ENCODE results near the gene PCED1B. TPM values are rescaled to one million over a fixed set of nuclear protein-coding genes. Genes with fewer than 3 reads are reported as not detected.

PCED1B gene
- total RNA-seq, 1 donor from 2014 or later = 65.4 TPM

- CTCF ChIA-PET = interaction anchor here (0.7 kb wide), 1 partner anchor 8 kb away, joined by 3 read pairs; no protein-coding TSS in a partner anchor
Measured at GRCh38 chr12:47280543-47281300, 201.3 kb downstream of the PCED1B start.

GRCh38 chr12:47281667-47282171 lies 202.3 kb downstream of the PCED1B start:
- Mint-ChIP-seq H3K27me3 (no peaks in the 10 kb centered on the region), H3K27ac (no peak overlapping the region), H3K4me1 (peaks cover 17% of the 10 kb centered on the region), H3K36me3 (ENCODE audit: low read depth) (no peaks in the 10 kb centered on the region), H3K9me3 (no peaks in the 10 kb centered on the region), H3K4me3 (no peak overlapping the region)
- intact Hi-C loops (cut with micrococcal nuclease) = no loop called here
- no peak for TF ChIP-seq CTCF (IDR thresholded peaks at IDR 0.05)
- ATAC-seq (ENCODE audit: low read depth) = no peak
- no peak for DNase-seq
- ChIA-PET POLR2A (no interaction called here), CTCF (interaction anchor here (0.7 kb wide), 1 partner anchor 9 kb away, joined by 3 read pairs; no protein-coding TSS in a partner anchor)

More at GRCh38 chr12:47280543-47281300, 201.3 kb downstream of the PCED1B start:
- Mint-ChIP-seq H3K4me3 (no peak overlapping the region), H3K27me3 (no peaks in the 10 kb centered on the region), H3K4me1 (peaks cover 27% of the 10 kb centered on the region), H3K9me3 (no peaks in the 10 kb centered on the region), H3K27ac (no peak overlapping the region), H3K36me3 (ENCODE audit: low read depth) (no peaks in the 10 kb centered on the region)
- POLR2A ChIA-PET = interaction anchor here (0.6 kb wide), 1 partner anchor 62 kb away, joined by 4 read pairs; no protein-coding TSS in a partner anchor
- no peak for TF ChIP-seq CTCF (IDR thresholded peaks at IDR 0.05)
- no peak for ATAC-seq (ENCODE audit: low read depth)
- DNase-seq = no peak
- intact Hi-C loops (cut with micrococcal nuclease) = no loop called here

GRCh38 chr12:47282206-47282605 lies 202.8 kb downstream of the PCED1B start:
- CTCF ChIA-PET = no interaction called here
- no peaks in the 10 kb centered on the region for H3K36me3 Mint-ChIP-seq (ENCODE audit: low read depth)
- H3K27ac Mint-ChIP-seq = no peak overlapping the region
- POLR2A ChIA-PET = no interaction called here
- H3K27me3 Mint-ChIP-seq = no peaks in the 10 kb centered on the region
- DNase-seq (no peak), ATAC-seq (ENCODE audit: low read depth) (no peak)
- no peaks in the 10 kb centered on the region for H3K9me3 Mint-ChIP-seq
- intact Hi-C loops (cut with micrococcal nuclease) = no loop called here
- no peak overlapping the region for H3K4me3 Mint-ChIP-seq
- H3K4me1 Mint-ChIP-seq = peaks cover 12% of the 10 kb centered on the region
- no peak for TF ChIP-seq CTCF (IDR thresholded peaks at IDR 0.05)

Other genes starting within 250 kb of the PCED1B start
- 13.9 and 14.1 TPM in 2 replicates for gene AMIGO2, start 338 bp downstream of the PCED1B start, total RNA-seq

Data from activated B cell treated with CpG ODN at 0.5 μM for 24 hours (primary cell).